IPS-18a (cell line): ENCODE measurements around the gene GALC.
"Not testable (repeated sequence)": the region's sequence is repeated elsewhere in the genome, so short reads cannot be mapped to it uniquely, and the experiment has no call there.

Source experiments
- H3K27ac ChIP-seq: one replicate; pipeline ENCODE4 v1.5.1; 2013; ENCODE audit warnings: low read length
- H3K27me3 ChIP-seq: one replicate; pipeline ENCODE4 v1.6.1; 2013; ENCODE audit warnings: mild to moderate bottlenecking, low read length; ENCODE audit not compliant: control insufficient read depth, insufficient read depth
- H3K36me3 ChIP-seq: one replicate; pipeline ENCODE4 v1.6.1; 2013; ENCODE audit warnings: low read depth, low read length; ENCODE audit not compliant: control insufficient read depth
- H3K4me1 ChIP-seq: one replicate; pipeline ENCODE4 v1.6.1; 2013; ENCODE audit warnings: low read depth, low read length; ENCODE audit not compliant: control insufficient read depth
- H3K4me3 ChIP-seq: one replicate; pipeline ENCODE4 v1.5.1; 2013; ENCODE audit warnings: low read length
- H3K9ac ChIP-seq: one replicate; pipeline ENCODE4 v1.6.1; 2013; ENCODE audit warnings: mild to moderate bottlenecking, low read length, moderate library complexity
- H3K9me3 ChIP-seq: one replicate; pipeline ENCODE4 v1.6.1; 2013; ENCODE audit warnings: low read depth, low read length; ENCODE audit not compliant: control insufficient read depth

GALC gene

DNA sequence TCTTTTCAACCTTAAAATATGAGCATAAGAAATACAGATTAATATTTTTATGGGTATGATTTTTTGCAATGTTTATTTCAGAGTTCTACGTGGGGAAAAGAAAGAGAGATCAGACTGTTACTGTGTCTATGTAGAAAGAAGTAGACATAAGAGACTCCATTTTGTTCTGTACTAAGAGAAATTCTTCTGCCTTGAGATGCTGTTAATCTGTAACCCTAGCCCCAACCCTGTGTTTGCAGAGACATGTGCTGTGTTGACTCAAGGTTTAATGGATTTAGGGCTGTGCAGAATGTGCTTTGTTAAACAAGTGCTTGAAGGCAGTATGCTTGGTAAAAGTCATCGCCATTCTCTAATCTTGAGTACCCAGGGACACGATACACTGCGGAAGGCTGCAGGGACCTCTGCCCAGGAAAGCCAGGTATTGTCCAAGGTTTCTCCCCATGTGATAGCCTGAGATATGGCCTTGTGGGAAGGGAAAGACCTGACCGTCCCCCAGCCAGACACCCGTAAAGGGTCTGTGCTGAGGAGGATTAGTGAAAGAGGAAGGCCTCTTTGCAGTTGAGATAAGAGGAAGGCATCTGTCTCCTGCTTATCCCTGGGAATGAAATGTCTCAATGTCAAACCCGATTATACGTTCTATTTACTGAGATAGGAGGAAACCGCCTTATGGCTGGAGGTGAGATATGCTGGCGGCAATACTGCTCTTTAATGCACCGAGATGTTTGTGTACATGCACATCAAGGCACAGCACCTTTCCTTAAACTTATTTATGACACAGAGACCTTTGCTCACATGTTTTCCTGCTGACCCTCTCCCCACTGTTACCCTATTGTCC is 31.5 kb upstream of the GALC start:
- H3K27me3 ChIP-seq, H3K36me3 ChIP-seq, H3K9me3 ChIP-seq, H3K27ac ChIP-seq, H3K9ac ChIP-seq, H3K4me1 ChIP-seq, H3K4me3 ChIP-seq: not testable (repeated sequence)

DNA sequence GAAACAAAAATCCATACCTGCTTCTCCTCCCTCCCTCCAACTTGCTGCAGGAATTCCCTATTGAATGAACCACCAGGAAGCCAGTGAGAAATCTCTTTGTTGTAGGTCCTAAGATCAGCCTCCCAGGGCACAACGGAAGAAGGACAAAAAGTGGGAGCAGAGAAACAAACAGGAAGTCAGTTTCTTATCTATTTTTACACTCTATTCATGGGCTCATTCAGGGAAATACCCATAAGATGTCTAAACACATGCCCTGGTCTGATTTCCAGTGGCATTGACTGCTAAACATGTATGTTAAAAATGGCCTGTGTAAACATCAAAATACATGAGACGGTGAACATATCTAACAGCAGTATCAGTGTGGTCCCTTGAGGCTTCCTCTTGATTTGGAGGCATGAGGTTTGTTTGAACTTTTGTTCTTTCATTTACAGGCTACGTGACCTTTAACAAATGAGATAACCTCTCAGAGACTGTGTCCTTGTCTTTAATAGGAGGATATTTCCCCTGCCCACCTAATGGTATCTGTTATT is 30.7 kb upstream of the GALC start:
- H3K9ac ChIP-seq, result no peak overlapping the region
- H3K36me3 ChIP-seq, result no peaks in the 10 kb centered on the region
- no peaks in the 10 kb centered on the region for H3K9me3 ChIP-seq
- H3K27ac ChIP-seq, result no peak overlapping the region
- H3K27me3 ChIP-seq, result no peaks in the 10 kb centered on the region
- H3K4me3 ChIP-seq, result no peak overlapping the region
- peaks cover 9% of the 10 kb centered on the region for H3K4me1 ChIP-seq

DNA sequence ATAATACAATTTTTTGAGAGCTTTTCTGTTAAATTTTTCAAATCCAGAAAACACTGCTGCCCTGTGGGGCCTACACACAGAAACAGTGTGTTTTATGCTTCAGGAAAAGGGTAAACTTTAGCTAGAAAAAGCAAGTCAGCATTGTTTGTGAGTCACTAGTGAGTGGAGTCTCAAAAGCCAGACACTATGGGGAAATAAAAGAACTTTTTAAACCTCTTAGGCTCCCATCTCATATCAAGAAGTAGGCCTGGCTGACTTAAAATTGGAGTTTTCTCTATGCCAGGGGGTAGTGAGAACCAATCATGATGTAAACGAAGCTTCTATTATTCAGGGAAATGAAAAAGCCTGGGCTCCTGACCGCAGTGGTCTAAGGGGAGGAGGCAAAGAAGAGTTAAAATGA is 24.6 kb upstream of the GALC start:
- no peak overlapping the region for H3K9ac ChIP-seq
- H3K27ac ChIP-seq, result no peak overlapping the region
- no peaks in the 10 kb centered on the region for H3K9me3 ChIP-seq
- no peaks in the 10 kb centered on the region for H3K36me3 ChIP-seq
- no peaks in the 10 kb centered on the region for H3K4me1 ChIP-seq
- H3K27me3 ChIP-seq, result no peaks in the 10 kb centered on the region
- no peak overlapping the region for H3K4me3 ChIP-seq

DNA sequence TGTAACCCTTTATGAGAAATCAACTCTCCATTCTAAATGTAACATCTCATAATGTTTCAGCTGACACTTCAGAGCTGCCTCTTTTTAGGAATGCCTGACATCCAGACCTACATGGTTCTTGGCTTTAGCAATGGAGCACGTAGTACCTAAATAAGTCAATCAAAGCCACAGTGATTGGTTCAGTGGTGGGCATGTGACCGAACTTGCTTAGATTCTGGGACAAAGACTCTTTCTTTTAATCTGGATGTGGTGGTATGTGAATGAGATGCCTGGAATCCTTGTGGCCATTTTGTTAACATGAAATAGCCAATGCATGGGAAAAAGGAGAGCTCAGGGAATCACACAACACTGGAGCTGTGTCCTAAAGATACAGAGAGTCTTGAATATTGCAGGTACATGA is 23.8 kb upstream of the GALC start:
- Histone ChIP-seq H3K9me3 (no peaks in the 10 kb centered on the region), H3K36me3 (no peaks in the 10 kb centered on the region), H3K27ac (no peak overlapping the region), H3K27me3 (no peaks in the 10 kb centered on the region), H3K9ac (no peak overlapping the region), H3K4me3 (no peak overlapping the region), H3K4me1 (no peaks in the 10 kb centered on the region)

DNA sequence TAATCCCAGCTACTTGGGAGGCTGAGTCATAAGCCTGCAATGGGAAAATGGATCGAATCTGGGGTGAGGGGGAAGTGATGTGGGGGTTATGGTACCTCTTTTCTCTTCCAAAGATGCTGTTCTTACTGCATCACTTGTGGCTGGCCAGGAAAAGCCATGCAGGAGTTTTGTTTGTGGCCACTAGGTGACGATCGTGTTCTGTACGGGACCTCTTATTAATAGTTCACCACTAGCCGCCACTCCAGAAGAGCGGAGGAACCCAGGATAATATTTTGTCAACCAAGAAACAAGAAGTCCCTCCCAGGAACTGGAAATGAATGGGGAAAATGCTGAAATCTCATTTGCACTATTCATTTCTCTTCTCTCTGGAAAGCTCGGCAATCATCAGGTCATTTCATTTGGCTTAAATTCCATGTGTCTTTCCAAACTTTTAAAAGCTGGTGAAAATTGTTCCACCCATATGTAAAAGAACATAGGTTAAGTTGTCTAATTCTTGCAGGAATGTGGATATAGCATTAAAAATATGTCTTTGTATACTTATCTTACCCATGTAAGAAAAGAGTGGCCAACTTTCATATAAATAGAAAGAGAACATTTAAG is 20.9 kb upstream of the GALC start:
- no peak overlapping the region for H3K9ac ChIP-seq
- no peak overlapping the region for H3K27ac ChIP-seq
- H3K4me1 ChIP-seq, result no peaks in the 10 kb centered on the region
- H3K9me3 ChIP-seq, result no peaks in the 10 kb centered on the region
- no peak overlapping the region for H3K4me3 ChIP-seq
- H3K36me3 ChIP-seq, result no peaks in the 10 kb centered on the region
- H3K27me3 ChIP-seq, result no peaks in the 10 kb centered on the region

DNA sequence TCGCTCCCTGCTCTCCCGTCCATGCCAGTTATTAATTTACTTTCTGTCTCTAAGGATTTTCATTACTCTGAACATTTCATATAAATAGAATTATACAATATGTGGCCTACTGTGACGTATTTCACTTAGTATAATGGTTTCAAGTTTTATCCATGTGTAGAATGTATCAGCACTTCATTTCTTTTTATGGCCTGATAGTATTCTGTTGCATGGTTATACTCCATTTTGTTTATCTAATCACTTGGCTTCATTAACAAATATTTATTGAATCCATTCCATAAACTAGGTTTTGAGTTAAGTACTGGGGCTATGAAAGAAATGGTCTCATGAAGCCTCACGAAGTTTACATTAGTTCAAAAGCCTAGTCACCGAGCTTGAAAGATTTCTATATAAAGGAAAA is 19.5 kb upstream of the GALC start:
- H3K9me3 ChIP-seq, result no peaks in the 10 kb centered on the region
- H3K4me3 ChIP-seq, result no peak overlapping the region
- H3K4me1 ChIP-seq, result no peaks in the 10 kb centered on the region
- no peak overlapping the region for H3K9ac ChIP-seq
- H3K27ac ChIP-seq, result no peak overlapping the region
- no peaks in the 10 kb centered on the region for H3K27me3 ChIP-seq
- H3K36me3 ChIP-seq, result no peaks in the 10 kb centered on the region

DNA sequence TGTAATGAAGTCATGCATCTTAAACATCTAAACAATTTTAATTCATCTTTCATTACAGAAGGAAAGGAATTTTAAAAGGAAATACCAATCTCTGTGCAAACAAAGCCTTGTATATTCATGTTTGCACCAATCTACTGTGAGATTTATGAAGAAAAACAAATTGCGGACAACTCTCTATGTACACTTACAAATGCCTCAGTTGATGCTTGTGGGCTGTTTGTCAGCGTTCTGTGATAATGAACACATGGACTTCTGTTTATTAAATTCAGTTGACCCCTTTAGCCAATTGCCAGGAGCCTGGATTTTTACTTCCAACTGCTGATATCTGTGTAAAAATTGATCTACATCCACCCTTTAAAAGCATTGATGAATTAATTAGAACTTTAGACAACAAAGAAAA is 17.3 kb upstream of the GALC start:
- H3K27me3 ChIP-seq, result no peaks in the 10 kb centered on the region
- H3K4me1 ChIP-seq, result no peaks in the 10 kb centered on the region
- H3K27ac ChIP-seq, result no peak overlapping the region
- H3K36me3 ChIP-seq, result no peaks in the 10 kb centered on the region
- no peaks in the 10 kb centered on the region for H3K9me3 ChIP-seq
- no peak overlapping the region for H3K9ac ChIP-seq
- no peak overlapping the region for H3K4me3 ChIP-seq

DNA sequence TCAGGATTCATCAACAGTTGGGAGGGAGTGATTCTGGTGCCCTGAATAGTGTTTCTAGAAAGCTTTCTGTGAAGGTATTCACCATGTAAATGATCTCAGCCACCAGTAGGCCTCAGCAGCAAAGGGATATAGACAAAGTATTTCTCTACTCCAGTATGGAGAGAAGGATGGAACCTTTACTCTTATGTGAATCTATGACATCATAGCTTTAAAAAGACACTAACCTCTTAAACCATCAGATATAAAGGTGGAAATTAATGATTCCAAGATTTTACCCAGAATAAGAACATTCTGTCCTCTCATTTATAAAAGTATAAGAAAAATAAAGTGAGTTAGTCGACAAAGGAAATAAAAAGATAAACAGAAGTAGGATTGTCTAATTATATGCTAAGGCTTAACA is 16.5 kb upstream of the GALC start:
- Histone ChIP-seq H3K9ac (no peak overlapping the region), H3K27ac (no peak overlapping the region), H3K4me3 (no peak overlapping the region), H3K9me3 (no peaks in the 10 kb centered on the region), H3K27me3 (no peaks in the 10 kb centered on the region), H3K4me1 (no peaks in the 10 kb centered on the region), H3K36me3 (no peaks in the 10 kb centered on the region)

DNA sequence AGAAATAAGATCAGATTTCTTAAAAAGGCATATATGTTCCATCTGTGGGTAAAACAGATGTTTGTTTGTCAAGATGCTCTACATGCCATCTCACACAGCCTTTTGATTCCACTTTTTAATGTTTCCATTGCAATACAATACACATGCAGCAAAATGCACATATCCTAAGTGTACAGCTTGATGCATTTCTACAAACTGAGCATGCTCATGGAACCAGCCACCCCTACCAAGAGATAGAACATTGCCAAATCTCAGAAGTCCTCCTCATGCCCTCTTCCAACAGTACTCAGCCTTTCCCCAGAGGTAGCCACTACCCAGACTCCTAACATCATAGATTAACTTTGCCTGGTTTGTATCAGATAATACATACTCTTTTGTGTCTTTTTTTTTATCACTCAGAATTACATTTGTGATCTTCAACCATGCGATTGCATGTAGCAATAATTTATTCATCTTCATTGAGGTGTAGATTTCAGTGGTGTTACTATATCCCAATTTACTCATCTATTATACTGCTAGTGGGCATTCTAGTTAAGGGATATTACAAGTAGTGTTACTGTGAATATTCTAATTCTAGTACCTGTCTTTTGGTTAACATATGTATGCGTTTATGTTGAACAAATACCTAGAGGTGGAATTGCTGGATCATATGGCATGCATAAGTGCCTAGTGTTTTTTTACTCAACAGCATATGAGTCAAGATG is 15.2 kb upstream of the GALC start:
- Histone ChIP-seq H3K27ac (no peak overlapping the region), H3K4me1 (no peaks in the 10 kb centered on the region), H3K9ac (no peak overlapping the region), H3K4me3 (no peak overlapping the region), H3K27me3 (no peaks in the 10 kb centered on the region), H3K9me3 (no peaks in the 10 kb centered on the region), H3K36me3 (no peaks in the 10 kb centered on the region)

DNA sequence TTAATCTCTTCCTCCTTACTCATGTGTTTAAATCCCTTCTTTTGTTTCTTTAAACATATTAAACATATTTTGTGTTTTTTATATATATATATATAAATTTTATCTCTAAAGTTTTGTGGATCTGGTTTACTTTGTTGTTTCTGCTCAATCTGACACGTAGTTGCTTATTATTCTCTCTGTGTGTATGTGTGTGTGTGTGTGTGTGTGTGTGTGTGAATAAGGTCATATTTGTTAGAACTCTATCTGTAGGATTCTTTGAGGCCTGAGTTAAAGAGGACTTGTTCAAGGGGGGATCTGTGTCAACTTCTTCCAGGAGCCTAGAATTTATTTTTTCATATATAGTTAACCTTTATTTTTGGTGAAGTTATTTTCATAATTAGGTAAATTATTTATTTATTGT is 14.6 kb upstream of the GALC start:
- no peaks in the 10 kb centered on the region for H3K4me1 ChIP-seq
- H3K9ac ChIP-seq, result no peak overlapping the region
- H3K27me3 ChIP-seq, result no peaks in the 10 kb centered on the region
- no peak overlapping the region for H3K27ac ChIP-seq
- no peak overlapping the region for H3K4me3 ChIP-seq
- no peaks in the 10 kb centered on the region for H3K36me3 ChIP-seq
- no peaks in the 10 kb centered on the region for H3K9me3 ChIP-seq

DNA sequence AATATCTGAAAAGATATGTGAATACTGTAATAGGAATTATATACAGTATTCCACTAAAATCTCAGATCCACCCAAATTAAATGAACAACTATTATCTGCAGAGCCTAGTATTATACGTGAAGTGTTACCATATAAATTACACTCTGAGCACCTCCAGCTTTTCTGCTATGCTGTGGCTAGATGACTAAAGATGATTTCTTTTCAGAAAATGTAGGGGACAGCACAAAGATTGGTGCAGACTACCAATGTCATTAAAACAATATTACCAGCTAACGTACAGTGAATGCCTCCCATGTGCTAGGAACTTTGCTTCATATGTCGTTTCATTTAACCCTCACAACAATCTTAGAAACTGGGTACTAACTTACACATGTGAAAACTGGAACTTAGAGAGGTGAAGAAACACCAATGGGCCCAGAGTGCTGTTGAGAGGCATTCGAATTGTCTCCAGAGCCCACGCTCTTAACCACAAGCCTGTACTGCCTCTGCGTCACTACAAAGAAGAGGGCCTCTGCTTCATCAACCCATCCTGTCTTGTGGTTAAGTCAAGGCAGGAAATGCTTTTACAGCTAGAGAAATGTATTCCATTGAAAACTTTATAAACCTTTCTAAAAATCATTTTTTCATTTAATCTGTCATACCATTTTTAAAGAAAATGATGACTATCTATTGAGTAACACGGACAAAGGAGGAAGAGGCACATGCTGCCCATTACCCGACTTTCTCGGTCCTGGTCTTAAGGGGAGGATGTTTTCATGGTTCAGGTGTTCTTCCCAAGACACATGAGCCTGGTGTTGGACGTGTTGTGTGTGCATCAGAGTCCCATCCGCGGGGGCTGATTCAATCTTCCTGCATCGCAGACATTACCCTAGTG is 13.2 kb upstream of the GALC start:
- no peak overlapping the region for H3K27ac ChIP-seq
- H3K4me3 ChIP-seq, result no peak overlapping the region
- no peaks in the 10 kb centered on the region for H3K4me1 ChIP-seq
- H3K9me3 ChIP-seq, result no peaks in the 10 kb centered on the region
- H3K27me3 ChIP-seq, result no peaks in the 10 kb centered on the region
- H3K36me3 ChIP-seq, result no peaks in the 10 kb centered on the region
- H3K9ac ChIP-seq, result no peak overlapping the region
